Suprapubic skin (tissue), 4 donors: ENCODE measurements around the gene COL18A1.

Experiments used
- POLR2A ChIP-seq, 2 donors: fragments of 450-650 bp; IDR thresholded peaks; one replicate each; pipeline ENCODE4 v1.6.1; 2017; ENCODE audit warnings: antibody characterized with exemption in 2 of 2, mild to moderate bottlenecking in 2 of 2, moderate library complexity in 2 of 2
- POLR2AphosphoS5 ChIP-seq, 3 donors: sonication (generic); formaldehyde crosslinking; IDR thresholded peaks; one replicate each; pipeline ENCODE4 v1.6.1; 2017; ENCODE audit warnings: antibody characterized with exemption in 3 of 3
- TF ChIP-seq, protein P1 (sequence below), 2 donors: fragments of 200-600 bp in 1 of 2; fragments of 450-650 bp in 1 of 2; sonication (generic) in 1 of 2; IDR thresholded peaks; one replicate each; pipeline ENCODE4 v1.5.1; 2016 to 2019; ENCODE audit warnings: antibody characterized with exemption in 2 of 2, mild to moderate bottlenecking in 1 of 2, moderate library complexity in 1 of 2

DNA sequence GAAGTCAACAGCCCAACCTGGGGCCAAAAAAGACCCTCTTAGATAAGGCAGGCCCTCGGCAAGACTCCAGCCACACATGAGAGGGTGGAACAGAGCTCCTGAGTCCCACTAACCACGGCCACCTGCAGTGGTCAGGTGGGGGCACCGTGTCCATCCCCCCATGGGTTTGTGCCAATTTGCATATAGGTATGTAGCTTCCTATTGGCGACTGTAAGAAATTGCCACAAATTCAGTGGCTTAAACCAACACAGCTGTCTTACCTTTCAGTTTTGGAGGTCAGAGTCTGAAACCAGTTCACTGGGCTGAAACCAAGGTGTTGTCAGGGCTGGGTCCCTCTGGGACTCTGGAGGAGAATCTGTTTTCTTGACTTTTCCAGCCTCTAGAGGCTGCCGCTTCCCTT, 59.3 kb downstream of the COL18A1 start:
- TF ChIP-seq, protein P1, sequence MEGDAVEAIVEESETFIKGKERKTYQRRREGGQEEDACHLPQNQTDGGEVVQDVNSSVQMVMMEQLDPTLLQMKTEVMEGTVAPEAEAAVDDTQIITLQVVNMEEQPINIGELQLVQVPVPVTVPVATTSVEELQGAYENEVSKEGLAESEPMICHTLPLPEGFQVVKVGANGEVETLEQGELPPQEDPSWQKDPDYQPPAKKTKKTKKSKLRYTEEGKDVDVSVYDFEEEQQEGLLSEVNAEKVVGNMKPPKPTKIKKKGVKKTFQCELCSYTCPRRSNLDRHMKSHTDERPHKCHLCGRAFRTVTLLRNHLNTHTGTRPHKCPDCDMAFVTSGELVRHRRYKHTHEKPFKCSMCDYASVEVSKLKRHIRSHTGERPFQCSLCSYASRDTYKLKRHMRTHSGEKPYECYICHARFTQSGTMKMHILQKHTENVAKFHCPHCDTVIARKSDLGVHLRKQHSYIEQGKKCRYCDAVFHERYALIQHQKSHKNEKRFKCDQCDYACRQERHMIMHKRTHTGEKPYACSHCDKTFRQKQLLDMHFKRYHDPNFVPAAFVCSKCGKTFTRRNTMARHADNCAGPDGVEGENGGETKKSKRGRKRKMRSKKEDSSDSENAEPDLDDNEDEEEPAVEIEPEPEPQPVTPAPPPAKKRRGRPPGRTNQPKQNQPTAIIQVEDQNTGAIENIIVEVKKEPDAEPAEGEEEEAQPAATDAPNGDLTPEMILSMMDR (IDR thresholded peaks at IDR 0.05): no peak
- no peak for TF ChIP-seq POLR2A (IDR thresholded peaks at IDR 0.05)
- TF ChIP-seq POLR2AphosphoS5 (IDR thresholded peaks at IDR 0.05): no peak
